CD8-positive, alpha-beta memory T cell (primary cell): ENCODE measurements around the gene TINAG. TPM values are rescaled to one million over a fixed set of nuclear protein-coding genes. Genes with fewer than 3 reads are reported as not detected.

Experiments
- CTCF ChIA-PET: fragments of 350-600 bp; sonication (Branson Sonifier 250); formaldehyde crosslinking; loops from one replicate; lab custom pipeline; 2021; ENCODE audit warnings: antibody characterized with exemption; lab: Charles Lee
- POLR2A ChIA-PET: fragments of 350-600 bp; sonication (Branson Sonifier 250); formaldehyde crosslinking; loops from one replicate; lab custom pipeline; 2021; ENCODE audit warnings: antibody characterized with exemption; lab: Charles Lee
- DNase-seq, 5 donors: peaks; one replicate each; pipeline versions ENCODE4 v3.0.0 to v3.0.0-alpha.2; 2020 to 2022; ENCODE audit warnings: mixed read lengths in 1 of 5
- H3K27ac ChIP-seq: one replicate; pipeline ENCODE4 v1.7.0; 2013; ENCODE audit warnings: low read depth, mild to moderate bottlenecking, low read length, moderate library complexity
- H3K27me3 ChIP-seq: 2 replicates; pipeline ENCODE4 v1.7.0; 2013; ENCODE audit warnings: low read length, mild to moderate bottlenecking; ENCODE audit not compliant: insufficient read depth, poor library complexity, severe bottlenecking
- H3K36me3 ChIP-seq: 2 replicates; pipeline ENCODE4 v1.7.0; 2013; ENCODE audit warnings: mild to moderate bottlenecking, low read length, moderate library complexity; ENCODE audit not compliant: insufficient read depth
- H3K4me1 ChIP-seq: 2 replicates; pipeline ENCODE4 v1.7.0; 2013; ENCODE audit warnings: mild to moderate bottlenecking, low read length, moderate library complexity; ENCODE audit not compliant: insufficient read depth
- H3K4me3 ChIP-seq: 2 replicates; pipeline ENCODE4 v1.7.0; 2013; ENCODE audit warnings: mild to moderate bottlenecking, low read length
- H3K9me3 ChIP-seq: 2 replicates; pipeline ENCODE4 v1.7.0; 2013; ENCODE audit warnings: mild to moderate bottlenecking, low read length
- H3K27ac Mint-ChIP-seq, 8 donors: one replicate each; pipeline ENCODE4 v1.8.0; 2020 to 2021; ENCODE audit warnings: mixed read lengths in 8 of 8, mild to moderate bottlenecking in 6 of 8, inconsistent platforms in 3 of 8, moderate library complexity in 3 of 8
- H3K27me3 Mint-ChIP-seq, 2 donors: one replicate each; pipeline ENCODE4 v1.8.0; 2020 to 2021; ENCODE audit warnings: mixed read lengths in 2 of 2, mild to moderate bottlenecking in 1 of 2, moderate library complexity in 1 of 2
- H3K36me3 Mint-ChIP-seq, 3 donors: one replicate each; pipeline ENCODE4 v1.8.0; 2020 to 2021; ENCODE audit warnings: mixed read lengths in 3 of 3, inconsistent platforms in 1 of 3, mild to moderate bottlenecking in 1 of 3
- H3K4me1 Mint-ChIP-seq, 3 donors: one replicate each; pipeline ENCODE4 v1.8.0; 2020 to 2021; ENCODE audit warnings: mixed read lengths in 3 of 3, inconsistent platforms in 1 of 3, mild to moderate bottlenecking in 1 of 3
- H3K4me3 Mint-ChIP-seq, 7 donors: one replicate each; pipeline ENCODE4 v1.8.0; 2020 to 2021; ENCODE audit warnings: mixed read lengths in 7 of 7, mild to moderate bottlenecking in 6 of 7, moderate library complexity in 4 of 7, inconsistent platforms in 2 of 7
- H3K9me3 Mint-ChIP-seq, 5 donors: one replicate each; pipeline ENCODE4 v1.8.0; 2020 to 2022; ENCODE audit warnings: mixed read lengths in 5 of 5, mild to moderate bottlenecking in 3 of 5, moderate library complexity in 2 of 5, inconsistent platforms in 1 of 5
- polyA plus RNA-seq: library from polyadenylated mRNA; unstranded; fragments of 300-500 nt; fragmentation: Illumina TruSeq; gene quantifications from one replicate; pipeline ENCODE4 v1.2.3, GENCODE V29; 2021
- total RNA-seq, 2 experiments: library from RNA; stranded (reverse); gene quantifications; one replicate each; pipeline ENCODE4 v1.2.3, GENCODE V29; 2021

The TINAG gene
- total and polyA plus RNA-seq, 3 experiments from 2014 or later = not detected

DNA sequence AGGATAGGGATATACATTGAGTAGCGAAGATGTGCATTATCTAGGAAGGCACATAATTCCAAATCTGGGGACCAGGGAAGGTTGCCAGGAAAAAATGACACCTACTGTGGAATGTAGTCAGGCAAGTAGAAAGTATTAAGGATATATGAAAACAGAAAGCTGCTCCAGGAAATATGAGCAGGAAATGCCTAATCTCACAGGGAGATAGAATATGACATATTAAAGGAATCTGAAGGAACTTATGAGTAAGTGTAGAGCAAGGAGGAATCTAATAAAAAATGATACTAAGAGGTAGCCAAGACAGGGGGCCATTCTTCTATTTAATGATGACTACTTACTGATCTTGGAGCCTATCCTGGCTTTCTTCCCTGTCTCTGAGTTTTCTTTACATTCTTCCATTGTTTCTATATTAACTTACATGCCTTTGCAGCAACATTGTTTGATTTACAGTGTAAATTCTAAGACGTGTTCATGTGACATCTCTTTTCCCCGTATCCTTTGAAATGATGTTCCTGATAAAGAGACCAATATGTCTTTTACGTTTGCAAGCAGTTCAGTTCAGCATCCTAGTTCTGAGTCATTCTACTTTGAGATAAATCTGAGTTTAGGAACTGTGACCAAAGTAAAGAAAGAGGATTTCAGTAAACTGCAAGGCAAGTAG, 58.6 kb downstream of the TINAG start:
- Histone ChIP-seq H3K36me3 (no peaks in the 10 kb centered on the region), H3K27ac (no peak overlapping the region), H3K9me3 (no peaks in the 10 kb centered on the region), H3K4me1 (no peaks in the 10 kb centered on the region), H3K4me3 (no peak overlapping the region), H3K27me3 (no peaks in the 10 kb centered on the region)
- H3K27ac Mint-ChIP-seq = no peak overlapping the region
- H3K9me3 Mint-ChIP-seq = peaks cover 0 to 5% (median 2%) of the 10 kb centered on the region in 5 donors
- H3K27me3 Mint-ChIP-seq = no peaks in the 10 kb centered on the region
- no peak overlapping the region for H3K4me3 Mint-ChIP-seq
- ChIA-PET CTCF (no interaction called here), POLR2A (no interaction called here)
- no peak for DNase-seq
- no peaks in the 10 kb centered on the region for H3K4me1 Mint-ChIP-seq
- no peaks in the 10 kb centered on the region for H3K36me3 Mint-ChIP-seq

DNA sequence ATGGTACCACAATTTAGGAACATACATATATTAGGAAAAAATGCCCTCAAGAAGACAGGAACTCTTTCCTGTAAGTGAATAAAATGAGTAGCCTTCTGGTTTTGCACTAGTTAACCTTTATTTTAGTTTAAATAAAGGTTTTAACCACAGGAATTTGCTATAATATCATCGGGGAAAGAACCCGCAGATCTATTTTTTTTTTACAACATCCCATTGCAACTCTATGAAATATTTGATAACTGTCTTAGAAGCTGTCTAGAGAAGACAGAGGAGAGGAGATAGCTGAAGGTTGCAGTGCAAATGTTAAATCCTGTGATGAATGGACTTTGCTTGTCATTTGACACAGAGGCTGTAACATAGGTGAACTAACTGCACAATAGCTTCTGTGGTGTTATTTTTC, 69.5 kb downstream of the TINAG start:
- no peaks in the 10 kb centered on the region for H3K36me3 Mint-ChIP-seq
- ChIA-PET CTCF (no interaction called here), POLR2A (no interaction called here)
- H3K27me3 ChIP-seq = no peaks in the 10 kb centered on the region
- DNase-seq = no peak
- no peaks in the 10 kb centered on the region for H3K4me1 Mint-ChIP-seq
- peaks cover 0 to 9% (median 4%) of the 10 kb centered on the region in 5 donors for H3K9me3 Mint-ChIP-seq
- H3K4me3 Mint-ChIP-seq = no peak overlapping the region
- H3K4me1 ChIP-seq = no peaks in the 10 kb centered on the region
- no peaks in the 10 kb centered on the region for H3K27me3 Mint-ChIP-seq
- H3K9me3 ChIP-seq = no peaks in the 10 kb centered on the region
- H3K36me3 ChIP-seq = no peaks in the 10 kb centered on the region
- no peak overlapping the region for H3K4me3 ChIP-seq
- no peak overlapping the region for H3K27ac ChIP-seq
- H3K27ac Mint-ChIP-seq = no peak overlapping the region

DNA sequence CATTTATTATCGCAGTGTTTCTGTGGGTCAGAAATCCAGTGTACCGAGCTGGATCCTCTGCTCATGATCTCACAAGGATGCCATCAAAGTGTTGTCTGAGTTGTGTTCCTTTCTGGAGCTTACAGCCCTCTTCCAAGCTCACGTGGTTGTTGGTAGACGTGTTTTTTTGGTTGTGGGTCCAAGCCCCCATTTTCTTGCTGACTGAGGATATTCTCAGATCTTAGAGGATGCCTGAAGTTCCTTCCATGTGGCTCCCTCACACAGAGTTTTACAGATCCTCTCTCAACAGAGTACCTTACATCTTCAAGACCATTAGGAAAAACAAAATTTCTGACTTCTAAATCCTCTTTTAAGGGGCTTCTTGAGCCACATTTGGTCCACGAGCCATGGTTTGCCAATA, 78.1 kb downstream of the TINAG start:
- H3K4me3 ChIP-seq = no peak overlapping the region
- DNase-seq = no peak
- no peaks in the 10 kb centered on the region for H3K4me1 Mint-ChIP-seq
- H3K27ac ChIP-seq = no peak overlapping the region
- H3K4me3 Mint-ChIP-seq = no peak overlapping the region
- H3K27me3 Mint-ChIP-seq = no peaks in the 10 kb centered on the region
- peaks cover 2 to 22% (median 6%) of the 10 kb centered on the region in 5 donors for H3K9me3 Mint-ChIP-seq
- H3K4me1 ChIP-seq = no peaks in the 10 kb centered on the region
- no peaks in the 10 kb centered on the region for H3K36me3 Mint-ChIP-seq
- H3K27me3 ChIP-seq = no peaks in the 10 kb centered on the region
- H3K9me3 ChIP-seq = no peaks in the 10 kb centered on the region
- ChIA-PET CTCF (no interaction called here), POLR2A (no interaction called here)
- H3K36me3 ChIP-seq = no peaks in the 10 kb centered on the region
- H3K27ac Mint-ChIP-seq = no peak overlapping the region

DNA sequence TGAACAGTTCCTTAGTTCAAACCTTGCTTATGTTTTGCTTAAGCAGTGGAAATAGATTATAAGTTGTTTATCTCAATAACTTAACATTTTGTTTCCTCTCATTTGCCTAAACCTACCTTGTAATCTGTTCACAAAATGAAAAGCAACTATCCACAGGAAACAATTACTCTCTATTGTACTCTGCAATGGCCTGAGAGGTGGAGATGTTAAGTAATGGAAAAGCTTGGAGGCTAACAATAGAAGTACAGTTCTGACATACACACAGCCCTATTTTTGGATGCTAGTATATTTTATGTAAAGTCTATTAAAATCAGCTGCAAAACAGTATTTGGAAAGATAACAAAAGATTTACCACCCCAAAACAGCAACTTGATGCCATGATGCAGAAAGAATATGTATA, 82.1 kb downstream of the TINAG start:
- peaks cover 7 to 36% (median 10%) of the 10 kb centered on the region in 5 donors for H3K9me3 Mint-ChIP-seq
- no peak overlapping the region for H3K27ac ChIP-seq
- H3K27me3 Mint-ChIP-seq = no peaks in the 10 kb centered on the region
- POLR2A ChIA-PET = no interaction called here
- H3K4me3 ChIP-seq = no peak overlapping the region
- H3K4me1 Mint-ChIP-seq = no peaks in the 10 kb centered on the region
- no peaks in the 10 kb centered on the region for H3K36me3 Mint-ChIP-seq
- no peaks in the 10 kb centered on the region for H3K9me3 ChIP-seq
- CTCF ChIA-PET = no interaction called here
- no peaks in the 10 kb centered on the region for H3K27me3 ChIP-seq
- H3K4me1 ChIP-seq = no peaks in the 10 kb centered on the region
- H3K36me3 ChIP-seq = no peaks in the 10 kb centered on the region
- H3K27ac Mint-ChIP-seq = no peak overlapping the region
- DNase-seq = no peak
- H3K4me3 Mint-ChIP-seq = no peak overlapping the region

DNA sequence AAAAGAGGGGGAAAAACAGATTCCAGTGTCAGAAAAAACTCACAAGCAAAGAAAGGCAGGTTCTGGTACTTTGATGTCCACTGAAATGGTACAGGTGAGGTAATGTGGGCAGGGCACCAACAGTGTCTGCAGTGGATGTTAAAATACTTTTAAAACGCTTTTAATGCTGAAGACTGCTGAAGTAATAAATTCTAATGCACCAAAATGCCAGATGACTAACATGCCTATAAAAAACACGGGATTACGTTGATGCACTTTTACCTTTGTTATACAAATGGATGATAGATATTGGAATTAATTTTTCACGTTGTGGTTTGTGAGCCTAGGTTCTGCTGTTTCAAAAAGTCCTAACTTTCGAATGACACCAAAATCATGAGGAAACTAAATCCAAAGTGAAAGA, 83.3 kb downstream of the TINAG start:
- Mint-ChIP-seq H3K4me3 (no peak overlapping the region), H3K4me1 (no peaks in the 10 kb centered on the region)

DNA sequence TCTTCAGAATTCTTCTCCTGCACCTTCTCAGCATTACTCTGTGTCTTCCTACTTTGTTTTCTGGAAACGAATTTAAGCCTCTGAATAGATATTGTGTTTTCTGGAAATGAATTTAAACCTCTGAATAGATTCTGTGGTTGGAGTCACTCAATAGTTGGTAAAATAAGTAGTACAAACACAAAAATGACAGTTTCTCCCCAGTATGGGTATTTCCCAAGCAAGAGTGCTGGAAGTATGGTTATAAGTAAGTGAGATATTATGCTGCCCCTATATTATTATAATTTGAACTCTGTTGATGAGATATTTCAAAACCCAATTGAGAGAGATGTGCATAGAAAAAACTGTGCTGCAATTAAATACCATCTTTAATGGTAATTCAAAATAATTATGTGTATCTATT, 94.9 kb downstream of the TINAG start:
- Histone ChIP-seq H3K9me3 (peaks cover 5% of the 10 kb centered on the region), H3K4me1 (no peaks in the 10 kb centered on the region), H3K4me3 (no peak overlapping the region), H3K36me3 (no peaks in the 10 kb centered on the region), H3K27me3 (no peaks in the 10 kb centered on the region), H3K27ac (no peak overlapping the region)
- no peaks in the 10 kb centered on the region for H3K27me3 Mint-ChIP-seq
- ChIA-PET CTCF (no interaction called here), POLR2A (no interaction called here)
- H3K4me1 Mint-ChIP-seq = no peaks in the 10 kb centered on the region
- H3K4me3 Mint-ChIP-seq = no peak overlapping the region
- no peaks in the 10 kb centered on the region for H3K36me3 Mint-ChIP-seq
- H3K27ac Mint-ChIP-seq = no peak overlapping the region
- no peak for DNase-seq
- peaks cover 3 to 11% (median 4%) of the 10 kb centered on the region in 5 donors for H3K9me3 Mint-ChIP-seq

More for the DNA sequence above, 83.3 kb downstream of the TINAG start:
- no peak overlapping the region for H3K27ac ChIP-seq
- ChIA-PET CTCF (no interaction called here), POLR2A (no interaction called here)
- H3K36me3 Mint-ChIP-seq = no peaks in the 10 kb centered on the region
- no peaks in the 10 kb centered on the region for H3K4me1 ChIP-seq
- H3K27me3 Mint-ChIP-seq = no peaks in the 10 kb centered on the region
- no peak overlapping the region for H3K4me3 ChIP-seq
- DNase-seq = no peak
- H3K36me3 ChIP-seq = no peaks in the 10 kb centered on the region
- H3K27me3 ChIP-seq = no peaks in the 10 kb centered on the region
- peaks cover 5 to 32% (median 9%) of the 10 kb centered on the region in 5 donors for H3K9me3 Mint-ChIP-seq
- no peak overlapping the region for H3K27ac Mint-ChIP-seq
- no peaks in the 10 kb centered on the region for H3K9me3 ChIP-seq

DNA sequence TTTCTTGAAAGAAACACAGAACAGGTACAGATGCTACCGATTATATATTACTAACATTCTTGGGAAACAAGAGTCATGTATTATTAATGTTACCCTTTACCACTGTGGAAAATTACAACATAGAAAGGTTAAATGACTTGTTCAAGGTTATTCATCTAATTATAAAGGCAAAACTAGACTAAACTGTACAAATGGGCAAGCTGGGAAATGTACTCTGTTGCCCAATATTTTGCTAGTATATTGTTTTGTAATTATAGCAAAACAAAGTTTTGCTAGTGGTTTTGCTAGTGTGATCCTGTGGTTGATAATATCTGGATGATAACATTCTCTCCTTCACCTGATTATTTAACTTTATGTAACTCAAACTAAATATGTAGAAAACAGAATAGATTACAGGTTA, 96.5 kb downstream of the TINAG start:
- H3K27me3 Mint-ChIP-seq = no peaks in the 10 kb centered on the region
- Histone ChIP-seq H3K9me3 (peaks cover 5% of the 10 kb centered on the region), H3K4me1 (no peaks in the 10 kb centered on the region), H3K27me3 (no peaks in the 10 kb centered on the region), H3K4me3 (no peak overlapping the region), H3K27ac (no peak overlapping the region), H3K36me3 (no peaks in the 10 kb centered on the region)
- H3K4me3 Mint-ChIP-seq = no peak overlapping the region
- no peak for DNase-seq
- no peaks in the 10 kb centered on the region for H3K36me3 Mint-ChIP-seq
- peaks cover 3 to 20% (median 5%) of the 10 kb centered on the region in 5 donors for H3K9me3 Mint-ChIP-seq
- H3K27ac Mint-ChIP-seq = no peak overlapping the region
- ChIA-PET POLR2A (no interaction called here), CTCF (no interaction called here)
- no peaks in the 10 kb centered on the region for H3K4me1 Mint-ChIP-seq

DNA sequence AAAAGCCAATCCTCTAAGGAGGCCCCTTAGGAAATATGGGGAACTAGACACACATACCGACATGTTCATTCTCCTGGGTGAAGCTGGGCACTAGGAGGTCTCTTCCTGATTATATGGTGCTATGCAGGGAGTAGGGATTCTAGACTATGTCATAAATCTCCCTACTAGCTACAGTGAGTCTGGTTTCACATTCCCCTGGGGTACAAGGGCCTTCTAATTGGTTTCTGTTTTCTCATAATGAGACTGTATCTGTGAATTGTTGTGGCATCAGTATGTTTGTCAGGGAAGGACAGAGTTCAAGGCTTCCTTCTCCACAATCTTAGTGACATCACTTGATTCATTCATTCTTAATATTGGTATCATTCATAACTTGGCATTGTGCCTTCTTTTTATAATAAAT, 103.5 kb downstream of the TINAG start:
- ChIA-PET POLR2A (no interaction called here), CTCF (no interaction called here)
- Mint-ChIP-seq H3K4me1 (no peaks in the 10 kb centered on the region), H3K36me3 (no peaks in the 10 kb centered on the region), H3K9me3 (peaks cover 3 to 13% (median 6%) of the 10 kb centered on the region in 5 donors), H3K27me3 (no peaks in the 10 kb centered on the region), H3K4me3 (no peak overlapping the region), H3K27ac (no peak overlapping the region)
- DNase-seq = no peak
- no peaks in the 10 kb centered on the region for H3K36me3 ChIP-seq
- H3K4me3 ChIP-seq = no peak overlapping the region
- H3K27ac ChIP-seq = no peak overlapping the region
- H3K4me1 ChIP-seq = no peaks in the 10 kb centered on the region
- no peaks in the 10 kb centered on the region for H3K27me3 ChIP-seq
- H3K9me3 ChIP-seq = no peaks in the 10 kb centered on the region
